H1 (cell line): Measurements from ENCODE around the gene ATF7. TPM values are rescaled to one million over a fixed set of nuclear protein-coding genes. Genes with fewer than 3 reads are reported as not detected.

ENCODE experiments used
- CHD2 ChIP-seq: IDR thresholded peaks from 2 replicates; pipeline ENCODE4 v1.6.1; 2012; ENCODE audit warnings: low read length, improper control_type of control experiment
- KDM5A ChIP-seq: fragments of 200-600 bp; IDR thresholded peaks from 2 replicates; pipeline ENCODE4 v1.7.1; 2012; ENCODE audit warnings: mild to moderate bottlenecking, low read length, inconsistent platforms, mixed read lengths
- POLR2AphosphoS5 ChIP-seq: IDR thresholded peaks from 2 replicates; pipeline ENCODE4 v1.6.1; 2011; ENCODE audit warnings: low read depth, low read length
- RBBP5 ChIP-seq: IDR thresholded peaks from 2 replicates; pipeline ENCODE4 v1.7.1; 2012; ENCODE audit warnings: low read depth, mild to moderate bottlenecking, inconsistent platforms, low read length, moderate library complexity, borderline replicate concordance
- RNF2 ChIP-seq: fragments of 200-900, 300-1000 bp; sonication (generic); IDR thresholded peaks from 2 replicates; pipeline ENCODE4 v1.7.1; 2016; ENCODE audit warnings: borderline replicate concordance, low read depth, mild to moderate bottlenecking, antibody characterized with exemption, low read length; ENCODE audit not compliant: poor library complexity, severe bottlenecking; ENCODE audit errors: missing control alignments
- TAF1 ChIP-seq: IDR thresholded peaks from 2 replicates; pipeline ENCODE4 v1.6.1; 2011; ENCODE audit warnings: mild to moderate bottlenecking, low read depth, low read length
- polyA plus RNA-seq, 7 experiments: library from polyadenylated mRNA; depleted of rRNA in 3 of 7; stranded (reverse) in 5 of 7; unstranded in 2 of 7; fragments of >200 nt in 5 of 7; fragments of 200-250 nt in 2 of 7; gene quantifications; 1 replicate in 5 of 7; 2 replicates in 1 of 7; 4 replicates in 1 of 7; pipeline versions ENCODE4 v1.2.1 to v1.2.3, GENCODE V29; 2011 to 2013; ENCODE audit warnings: missing spikeins in 2 of 7, mixed read lengths in 2 of 7
- total RNA-seq: library from RNA; stranded (reverse); fragmentation: NEBNext Ultra II Directional; extraction: Animal tissue kit (Norgen Biotek cat#: 25700); gene quantifications from 2 replicates; pipeline ENCODE4 v1.2.1, GENCODE V29; 2021
- TF ChIP-seq, protein P1 (sequence below): IDR thresholded peaks from 2 replicates; pipeline ENCODE4 v1.6.1; 2011; ENCODE audit warnings: low read length, improper control_type of control experiment
- TF ChIP-seq, protein P2 (sequence below): IDR thresholded peaks from 2 replicates; pipeline ENCODE4 v1.6.1; 2012; ENCODE audit warnings: low read length, inconsistent platforms

Gene ATF7
- total and polyA plus RNA-seq, 2 of the 8 experiments (the other 6 are each of a cell fraction or from before 2014, with no cell fraction given) = 10.1 to 16.6 TPM

DNA sequence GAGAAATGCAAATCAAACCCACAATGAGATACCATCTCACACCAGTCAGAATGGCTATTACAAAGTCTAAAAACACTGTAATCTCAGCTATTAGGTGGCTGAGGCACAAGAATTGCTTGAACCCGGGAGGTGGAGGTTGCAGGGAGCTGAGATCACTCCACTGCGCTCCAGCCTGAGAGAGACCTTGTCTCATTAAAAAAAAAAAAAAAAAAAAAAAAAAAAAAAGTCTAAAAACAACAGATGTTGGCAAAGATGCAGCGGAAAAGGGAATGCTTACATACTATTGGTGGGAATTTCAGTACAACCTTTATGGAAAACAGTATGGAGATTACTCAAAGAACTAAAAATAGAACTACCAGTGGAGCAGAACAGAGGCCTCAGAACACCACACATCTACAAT lies 19.0 kb upstream of the ATF7 start (continued):
- no peak for TF ChIP-seq RNF2
- TF ChIP-seq POLR2AphosphoS5 = no peak
- TF ChIP-seq, protein P1, sequence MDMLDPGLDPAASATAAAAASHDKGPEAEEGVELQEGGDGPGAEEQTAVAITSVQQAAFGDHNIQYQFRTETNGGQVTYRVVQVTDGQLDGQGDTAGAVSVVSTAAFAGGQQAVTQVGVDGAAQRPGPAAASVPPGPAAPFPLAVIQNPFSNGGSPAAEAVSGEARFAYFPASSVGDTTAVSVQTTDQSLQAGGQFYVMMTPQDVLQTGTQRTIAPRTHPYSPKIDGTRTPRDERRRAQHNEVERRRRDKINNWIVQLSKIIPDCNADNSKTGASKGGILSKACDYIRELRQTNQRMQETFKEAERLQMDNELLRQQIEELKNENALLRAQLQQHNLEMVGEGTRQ = no peak
- no peak for TF ChIP-seq KDM5A
- TF ChIP-seq TAF1 = no peak
- TF ChIP-seq CHD2 = no peak
- TF ChIP-seq RBBP5 = no peak
- TF ChIP-seq, protein P2, sequence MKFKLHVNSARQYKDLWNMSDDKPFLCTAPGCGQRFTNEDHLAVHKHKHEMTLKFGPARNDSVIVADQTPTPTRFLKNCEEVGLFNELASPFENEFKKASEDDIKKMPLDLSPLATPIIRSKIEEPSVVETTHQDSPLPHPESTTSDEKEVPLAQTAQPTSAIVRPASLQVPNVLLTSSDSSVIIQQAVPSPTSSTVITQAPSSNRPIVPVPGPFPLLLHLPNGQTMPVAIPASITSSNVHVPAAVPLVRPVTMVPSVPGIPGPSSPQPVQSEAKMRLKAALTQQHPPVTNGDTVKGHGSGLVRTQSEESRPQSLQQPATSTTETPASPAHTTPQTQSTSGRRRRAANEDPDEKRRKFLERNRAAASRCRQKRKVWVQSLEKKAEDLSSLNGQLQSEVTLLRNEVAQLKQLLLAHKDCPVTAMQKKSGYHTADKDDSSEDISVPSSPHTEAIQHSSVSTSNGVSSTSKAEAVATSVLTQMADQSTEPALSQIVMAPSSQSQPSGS = no peak
- TF ChIP-seq, all 59 proteins: peak for 0
